Natural killer cell (primary cell): ENCODE data around the gene SLC30A10. TPM values are rescaled to one million over a fixed set of nuclear protein-coding genes. Genes with fewer than 3 reads are reported as not detected.
"Not testable (repeated sequence)": the region's sequence is repeated elsewhere in the genome, so short reads cannot be mapped to it uniquely, and the experiment has no call there.

Experiments used
- ATAC-seq, 3 donors: fragments of 150-1000 bp in 2 of 3; fragments of 200-7000 bp in 1 of 3; cut with Tn5 transposase; 1 replicate in 1 of 3; 2 replicates in 2 of 3; pipeline ENCODE4 v1.10.0; 2021; ENCODE audit warnings: mild to moderate bottlenecking in 2 of 3, moderate library complexity in 2 of 3
- DNase-seq, 2 donors: peaks; one replicate each; pipeline versions ENCODE4 v3.0.0 to v3.0.0-alpha.2; 2013 to 2021; ENCODE audit warnings: mixed read lengths in 1 of 2
- H3K27ac ChIP-seq: one replicate; pipeline ENCODE4 v1.5.1; 2013; ENCODE audit warnings: mild to moderate bottlenecking, low read length
- H3K27me3 ChIP-seq: one replicate; pipeline ENCODE4 v1.6.1; 2013; ENCODE audit warnings: low read length; ENCODE audit not compliant: control insufficient read depth, insufficient read depth
- H3K36me3 ChIP-seq: one replicate; pipeline ENCODE4 v1.6.1; 2013; ENCODE audit warnings: low read length; ENCODE audit not compliant: control insufficient read depth, insufficient read depth
- H3K4me1 ChIP-seq: one replicate; pipeline ENCODE4 v1.6.1; 2013; ENCODE audit warnings: low read length; ENCODE audit not compliant: control insufficient read depth, insufficient read depth
- H3K4me3 ChIP-seq: one replicate; pipeline ENCODE4 v1.5.1; 2013; ENCODE audit warnings: low read length
- H3K9me3 ChIP-seq: one replicate; pipeline ENCODE4 v1.6.1; 2013; ENCODE audit warnings: low read length; ENCODE audit not compliant: control insufficient read depth, insufficient read depth
- H3K27ac Mint-ChIP-seq, 2 donors: one replicate each; pipeline ENCODE4 v1.8.0; 2022; ENCODE audit warnings: mild to moderate bottlenecking in 2 of 2, mixed read lengths in 2 of 2, moderate library complexity in 1 of 2
- H3K27me3 Mint-ChIP-seq, 2 donors: one replicate each; pipeline ENCODE4 v1.8.0; 2022; ENCODE audit warnings: low read depth in 2 of 2, mixed read lengths in 2 of 2
- H3K36me3 Mint-ChIP-seq: one replicate; pipeline ENCODE4 v1.8.0; 2022; ENCODE audit warnings: mixed read lengths
- H3K4me1 Mint-ChIP-seq, 2 donors: one replicate each; pipeline ENCODE4 v1.8.0; 2022; ENCODE audit warnings: mixed read lengths in 2 of 2
- H3K4me3 Mint-ChIP-seq: one replicate; pipeline ENCODE4 v1.8.0; 2022; ENCODE audit warnings: mild to moderate bottlenecking, moderate library complexity, mixed read lengths
- H3K9me3 Mint-ChIP-seq, 2 donors: one replicate each; pipeline ENCODE4 v1.8.0; 2022; ENCODE audit warnings: mixed read lengths in 2 of 2
- CTCF ChIP-seq: fragments of 200-600 bp; IDR thresholded peaks from one replicate; pipeline ENCODE4 v1.8.0; 2022; ENCODE audit warnings: antibody characterized with exemption
- WGBS: methylation state at CpG from one replicate; pipeline ENCODE4 v1.1.7; 2013; ENCODE audit warnings: missing lambda C conversion rate; ENCODE audit not compliant: insufficient coverage; 5-methylcytosine and 5-hydroxymethylcytosine counted together
- intact Hi-C: fragments of 100-400 bp; cut with micrococcal nuclease; formaldehyde crosslinking; loops from one replicate; pipeline ENCODE4 v1.14.2; 2022
- total RNA-seq, 4 donors: library from RNA; stranded (reverse); fragments of 120-200 nt in 1 of 4; gene quantifications; one replicate each; pipeline versions ENCODE4 v1.2.3 to v1.2.4, GENCODE V29; 2013 to 2022

Gene SLC30A10
- total RNA-seq, 3 donors from 2014 or later (not counting 1 experiment from before 2014, with no cell fraction given), result not detected

- Mint-ChIP-seq H3K9me3 (peaks cover 0 to 3% of the 10 kb centered on the region in 2 donors), H3K27me3 (peaks cover 21 to 53% of the 10 kb centered on the region in 2 donors)
Observed at GRCh38 chr1:219941179-219942118, 13.1 kb upstream of the SLC30A10 start.

GRCh38 chr1:219940707-219941106 lies 12.3 kb upstream of the SLC30A10 start:
- intact Hi-C loops, result no loop called here
- Mint-ChIP-seq H3K9me3 (peaks cover 0 to 3% of the 10 kb centered on the region in 2 donors), H3K27me3 (peaks cover 21 to 53% of the 10 kb centered on the region in 2 donors), H3K4me3 (no peak overlapping the region), H3K27ac (no peak overlapping the region), H3K36me3 (peaks cover 5% of the 10 kb centered on the region), H3K4me1 (no peaks in the 10 kb centered on the region)
- TF ChIP-seq CTCF, result no peak
- WGBS, result 44% methylated on average over 2 of the region's 3 CpGs
- ATAC-seq, result no peak
- DNase-seq, result no peak
- H3K9me3 ChIP-seq, result no peaks in the 10 kb centered on the region
- H3K27ac ChIP-seq, result no peak overlapping the region
- no peaks in the 10 kb centered on the region for H3K4me1 ChIP-seq
- no peaks in the 10 kb centered on the region for H3K27me3 ChIP-seq
- no peaks in the 10 kb centered on the region for H3K36me3 ChIP-seq
- no peak overlapping the region for H3K4me3 ChIP-seq

More at GRCh38 chr1:219941179-219942118, 13.1 kb upstream of the SLC30A10 start:
- peaks cover 5% of the 10 kb centered on the region for H3K36me3 Mint-ChIP-seq
- no peak for TF ChIP-seq CTCF
- no peak overlapping the region for H3K27ac Mint-ChIP-seq
- Histone ChIP-seq H3K4me3 (no peak overlapping the region), H3K4me1 (no peaks in the 10 kb centered on the region), H3K9me3 (no peaks in the 10 kb centered on the region), H3K27ac (no peak overlapping the region), H3K36me3 (no peaks in the 10 kb centered on the region), H3K27me3 (no peaks in the 10 kb centered on the region)
- intact Hi-C loops, result no loop called here
- WGBS, result 77% methylated on average over 2 of the region's 2 CpGs
- no peak for ATAC-seq
- H3K4me3 Mint-ChIP-seq, result no peak overlapping the region
- DNase-seq, result no peak
- H3K4me1 Mint-ChIP-seq, result no peaks in the 10 kb centered on the region

- Mint-ChIP-seq H3K4me3 (no peak overlapping the region), H3K27me3 (peaks cover 20 to 62% of the 10 kb centered on the region in 2 donors), H3K36me3 (peaks cover 5% of the 10 kb centered on the region), H3K27ac (no peak overlapping the region), H3K9me3 (peaks cover 0 to 3% of the 10 kb centered on the region in 2 donors), H3K4me1 (no peaks in the 10 kb centered on the region)
- H3K4me1 ChIP-seq, result no peaks in the 10 kb centered on the region
- peaks cover 4% of the 10 kb centered on the region for H3K27me3 ChIP-seq
- DNase-seq (no peak), ATAC-seq (no peak)
- no peak overlapping the region for H3K27ac ChIP-seq
- WGBS, result 66% methylated on average over 2 of the region's 2 CpGs
- H3K36me3 ChIP-seq, result no peaks in the 10 kb centered on the region
- intact Hi-C loops, result no loop called here
- no peak for TF ChIP-seq CTCF
- H3K9me3 ChIP-seq, result no peaks in the 10 kb centered on the region
- H3K4me3 ChIP-seq, result no peak overlapping the region
Observed at GRCh38 chr1:219938706-219939105, 10.3 kb upstream of the SLC30A10 start.

- ATAC-seq, H3K27me3 ChIP-seq, intact Hi-C loops: not testable (repeated sequence)
Observed at GRCh38 chr1:219933763-219934162, 5.4 kb upstream of the SLC30A10 start.

More at GRCh38 chr1:219933763-219934162, 5.4 kb upstream of the SLC30A10 start:
- not testable (repeated sequence) for H3K27ac ChIP-seq, H3K4me1 ChIP-seq, H3K4me3 Mint-ChIP-seq, H3K36me3 Mint-ChIP-seq, H3K9me3 Mint-ChIP-seq, H3K9me3 ChIP-seq, H3K4me1 Mint-ChIP-seq, H3K4me3 ChIP-seq, DNase-seq, H3K36me3 ChIP-seq, H3K27ac Mint-ChIP-seq
- 92% methylated on average over 11 of the region's 11 CpGs for WGBS
- H3K27me3 Mint-ChIP-seq, result peaks cover 32 to 52% of the 10 kb centered on the region in 2 donors
